Right lobe of liver (tissue), 6 donors: Measurements from ENCODE around the gene ASB18. TPM values are rescaled to one million over a fixed set of nuclear protein-coding genes. Genes with fewer than 3 reads are reported as not detected.

Experiments
- ATAC-seq, 4 donors: fragments of 200-7000 bp; cut with Tn5 transposase; one replicate each; pipeline ENCODE4 v1.9.1; 2020; ENCODE audit warnings: mild to moderate bottlenecking in 4 of 4, moderate library complexity in 4 of 4
- DNase-seq, 3 donors: peaks; one replicate each; pipeline ENCODE4 v3.0.0-alpha.2; 2020
- H3K27ac ChIP-seq, 3 donors: fragments of 200-600 bp; one replicate each; pipeline ENCODE4 v1.8.0; 2022
- H3K27me3 ChIP-seq, 2 donors: fragments of 200-600 bp; one replicate each; pipeline ENCODE4 v1.8.0; 2022
- H3K36me3 ChIP-seq, 4 donors: fragments of 200-600 bp; sonication (generic) in 1 of 4; one replicate each; pipeline versions ENCODE4 v1.5.1 to v1.8.0; 2017 to 2022; ENCODE audit warnings: control low read depth in 1 of 4
- H3K4me1 ChIP-seq, 4 donors: fragments of 200-600 bp; sonication (generic) in 1 of 4; one replicate each; pipeline versions ENCODE4 v1.5.1 to v1.8.0; 2017 to 2022; ENCODE audit warnings: control low read depth in 1 of 4
- H3K4me3 ChIP-seq, 3 donors: fragments of 200-600 bp; one replicate each; pipeline ENCODE4 v1.8.0; 2022
- H3K9me3 ChIP-seq, 4 donors: fragments of 200-600 bp; sonication (generic) in 1 of 4; one replicate each; pipeline versions ENCODE4 v1.5.1 to v1.8.0; 2017 to 2022; ENCODE audit warnings: control low read depth in 1 of 4
- CTCF ChIP-seq, 4 donors: fragments of 200-600 bp in 3 of 4; fragments of 450-650 bp in 1 of 4; IDR thresholded peaks; one replicate each; pipeline versions ENCODE4 v1.5.1 to v1.8.0; 2016 to 2022; ENCODE audit warnings: antibody characterized with exemption in 4 of 4, mild to moderate bottlenecking in 2 of 4
- POLR2A ChIP-seq: fragments of 450-650 bp; IDR thresholded peaks from one replicate; pipeline ENCODE4 v1.6.1; 2017; ENCODE audit warnings: antibody characterized with exemption, mild to moderate bottlenecking
- WGBS: methylation state at CpG from one replicate; pipeline ENCODE4 v1.1.6; 2018; ENCODE audit warnings: low coverage, low lambda C conversion rate; ENCODE audit not compliant: insufficient coverage; ENCODE audit errors: missing lambda C conversion rate; 5-methylcytosine and 5-hydroxymethylcytosine counted together
- intact Hi-C, 2 donors: fragments of 100-400 bp; cut with DNase I; formaldehyde crosslinking; loops; one replicate each; pipeline versions ENCODE4 v1.11.2 to v1.14.1; 2022
- total RNA-seq, 6 experiments: library from RNA; depleted of rRNA in 2 of 6; stranded (reverse); fragments of >200 nt in 2 of 6; fragmentation: NEBNext Ultra II Directional in 3 of 6; extraction: Animal tissue kit (Norgen Biotek cat#: 25700) in 3 of 6; gene quantifications; one replicate each; pipeline versions ENCODE4 v1.1.0 to v1.2.4, GENCODE V29; 2016 to 2023
- donor health status: DM: no; HTN: yes; CAD: no.
- donor health status: DM: no; HTN: no; CAD: no.
- donor health status: DM: no; HTN: no; CAD: no.
- donor health status: DM: no; HTN: yes; CAD: no.
- donor health status: DM: no; HTN: yes; CAD: no.

ASB18 gene
- total RNA-seq, 6 experiments from 2014 or later = not detected

- no peaks in the 10 kb centered on the region for H3K36me3 ChIP-seq
- H3K4me3 ChIP-seq = no peak overlapping the region
- ATAC-seq (no peak), DNase-seq (no peak)
- no peak overlapping the region for H3K27ac ChIP-seq
- no peaks in the 10 kb centered on the region for H3K9me3 ChIP-seq
- peaks cover 14 to 50% of the 10 kb centered on the region in 2 donors for H3K27me3 ChIP-seq
- TF ChIP-seq POLR2A (no peak), CTCF (IDR thresholded peaks at IDR 0.05) (no peak)
- 4% methylated on average over 25 of the region's 62 CpGs for WGBS
- peaks cover 0 to 10% (median 0%) of the 10 kb centered on the region in 4 donors for H3K4me1 ChIP-seq
- intact Hi-C loops = no loop called here
Measured at GRCh38 chr2:236173036-236173728, 91.0 kb downstream of the ASB18 start.

- Histone ChIP-seq H3K36me3 (no peaks in the 10 kb centered on the region), H3K27ac (no peak overlapping the region), H3K4me3 (no peak overlapping the region), H3K9me3 (no peaks in the 10 kb centered on the region), H3K4me1 (peaks cover 0 to 13% (median 0%) of the 10 kb centered on the region in 4 donors), H3K27me3 (peaks cover 14 to 53% of the 10 kb centered on the region in 2 donors)
- intact Hi-C loops = no loop called here
- no peak for DNase-seq
- 6% methylated on average over 7 of the region's 46 CpGs for WGBS
- TF ChIP-seq CTCF (IDR thresholded peaks at IDR 0.05) (no peak), POLR2A (no peak)
- no peak for ATAC-seq
Measured at GRCh38 chr2:236172255-236173035, 91.8 kb downstream of the ASB18 start.

GRCh38 chr2:236171680-236172254 is 92.4 kb downstream of the ASB18 start:
- ATAC-seq (no peak), DNase-seq (no peak)
- H3K4me1 ChIP-seq = peaks cover 0 to 20% (median 0%) of the 10 kb centered on the region in 4 donors
- peaks cover 14 to 60% of the 10 kb centered on the region in 2 donors for H3K27me3 ChIP-seq
- 9% methylated on average over 8 of the region's 16 CpGs for WGBS
- no peak overlapping the region for H3K27ac ChIP-seq
- no peaks in the 10 kb centered on the region for H3K36me3 ChIP-seq
- intact Hi-C loops = no loop called here
- TF ChIP-seq CTCF (IDR thresholded peaks at IDR 0.05) (no peak), POLR2A (no peak)
- H3K9me3 ChIP-seq = no peaks in the 10 kb centered on the region
- H3K4me3 ChIP-seq = no peak overlapping the region

GRCh38 chr2:236171181-236171679 is 93.0 kb downstream of the ASB18 start:
- peaks cover 14 to 65% of the 10 kb centered on the region in 2 donors for H3K27me3 ChIP-seq
- H3K4me3 ChIP-seq = no peak overlapping the region
- peak in 1 of 3 donors; percentile 47 for DNase-seq
- TF ChIP-seq CTCF (IDR thresholded peaks at IDR 0.05) (no peak), POLR2A (no peak)
- 8% methylated on average over 10 of the region's 27 CpGs for WGBS
- H3K9me3 ChIP-seq = no peaks in the 10 kb centered on the region
- peaks cover 0 to 20% (median 0%) of the 10 kb centered on the region in 4 donors for H3K4me1 ChIP-seq
- intact Hi-C loops = no loop called here
- no peak for ATAC-seq
- no peak overlapping the region for H3K27ac ChIP-seq
- H3K36me3 ChIP-seq = no peaks in the 10 kb centered on the region
